ENCODE results near the gene HOXC13. TPM values are rescaled to one million over a fixed set of nuclear protein-coding genes. Genes with fewer than 3 reads are reported as not detected.

HOXC13 gene
- total RNA-seq, 1 experiment from 2014 or later = 0.48 TPM

- no peak for DNase-seq (ENCODE audit: low read depth)
Measured at GRCh38 chr12:53981634-53982565, 43.3 kb downstream of the HOXC13 start.

- no peak for DNase-seq (ENCODE audit: low read depth)
Measured at GRCh38 chr12:53982648-53983567, 44.3 kb downstream of the HOXC13 start.

- no peak for DNase-seq (ENCODE audit: low read depth)
Measured at GRCh38 chr12:53983568-53983949, 44.9 kb downstream of the HOXC13 start.

GRCh38 chr12:53983950-53984572, 45.4 kb downstream of the HOXC13 start:
- no peak for DNase-seq (ENCODE audit: low read depth)

- DNase-seq (ENCODE audit: low read depth) = peak; percentile 91
Measured at GRCh38 chr12:53984901-53985691, 46.5 kb downstream of the HOXC13 start, which contains the start of gene HOXC10. HOXC10 (plus strand) TSS chr12:53985146; CDS start chr12:53985260, 114 bp downstream.

- no peak for DNase-seq (ENCODE audit: low read depth)
Measured at GRCh38 chr12:53985692-53985993, 47.0 kb downstream of the HOXC13 start.

- peak; percentile 59 for DNase-seq (ENCODE audit: low read depth)
Measured at GRCh38 chr12:53985994-53986685, 47.5 kb downstream of the HOXC13 start.

GRCh38 chr12:53986686-53987483, 48.3 kb downstream of the HOXC13 start:
- no peak for DNase-seq (ENCODE audit: low read depth)

- no peak for DNase-seq (ENCODE audit: low read depth)
Measured at GRCh38 chr12:53987787-53988230, 49.2 kb downstream of the HOXC13 start.

- DNase-seq (ENCODE audit: low read depth) = no peak
Measured at GRCh38 chr12:53988541-53989226, 50.1 kb downstream of the HOXC13 start.

GRCh38 chr12:53989227-53990113, 50.8 kb downstream of the HOXC13 start:
- peak; percentile 63 for DNase-seq (ENCODE audit: low read depth)

GRCh38 chr12:53990311-53991076, 51.9 kb downstream of the HOXC13 start:
- no peak for DNase-seq (ENCODE audit: low read depth)

GRCh38 chr12:53991077-53991460, 52.4 kb downstream of the HOXC13 start:
- DNase-seq (ENCODE audit: low read depth) = no peak

GRCh38 chr12:53992377-53992889, 53.8 kb downstream of the HOXC13 start:
- DNase-seq (ENCODE audit: low read depth) = no peak

GRCh38 chr12:53993162-53994008, 54.8 kb downstream of the HOXC13 start:
- DNase-seq (ENCODE audit: low read depth) = no peak

- DNase-seq (ENCODE audit: low read depth) = no peak
Measured at GRCh38 chr12:53994009-53994263, 55.3 kb downstream of the HOXC13 start.

Data from RPMI7951 (cell line).